GM12872 (cell line): Measurements from ENCODE around the gene ICAM3.

Source experiments
- TF ChIP-seq, protein P1 (sequence below): IDR thresholded peaks from 3 replicates; pipeline ENCODE4 v1.5.1; 2011; ENCODE audit warnings: low read depth, mild to moderate bottlenecking, low read length, moderate library complexity; ENCODE audit not compliant: insufficient read depth

Gene ICAM3

DNA sequence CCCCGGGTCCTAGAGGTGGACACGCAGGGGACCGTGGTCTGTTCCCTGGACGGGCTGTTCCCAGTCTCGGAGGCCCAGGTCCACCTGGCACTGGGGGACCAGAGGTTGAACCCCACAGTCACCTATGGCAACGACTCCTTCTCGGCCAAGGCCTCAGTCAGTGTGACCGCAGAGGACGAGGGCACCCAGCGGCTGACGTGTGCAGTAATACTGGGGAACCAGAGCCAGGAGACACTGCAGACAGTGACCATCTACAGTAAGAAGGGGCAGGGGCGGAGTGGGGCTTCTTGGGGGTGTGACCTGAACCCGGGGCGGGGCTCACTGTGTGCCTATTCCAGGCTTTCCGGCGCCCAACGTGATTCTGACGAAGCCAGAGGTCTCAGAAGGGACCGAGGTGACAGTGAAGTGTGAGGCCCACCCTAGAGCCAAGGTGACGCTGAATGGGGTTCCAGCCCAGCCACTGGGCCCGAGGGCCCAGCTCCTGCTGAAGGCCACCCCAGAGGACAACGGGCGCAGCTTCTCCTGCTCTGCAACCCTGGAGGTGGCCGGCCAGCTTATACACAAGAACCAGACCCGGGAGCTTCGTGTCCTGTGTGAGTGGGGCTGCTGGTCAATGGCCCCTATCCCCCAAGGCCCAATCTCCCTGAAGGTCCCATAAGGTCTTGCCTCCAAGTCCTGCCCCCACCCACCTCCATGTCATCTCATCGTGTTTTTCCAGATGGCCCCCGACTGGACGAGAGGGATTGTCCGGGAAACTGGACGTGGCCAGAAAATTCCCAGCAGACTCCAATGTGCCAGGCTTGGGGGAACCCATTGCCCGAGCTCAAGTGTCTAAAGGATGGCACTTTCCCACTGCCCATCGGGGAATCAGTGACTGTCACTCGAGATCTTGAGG lies 55.1 kb downstream of the ICAM3 start:
- TF ChIP-seq, protein P1, sequence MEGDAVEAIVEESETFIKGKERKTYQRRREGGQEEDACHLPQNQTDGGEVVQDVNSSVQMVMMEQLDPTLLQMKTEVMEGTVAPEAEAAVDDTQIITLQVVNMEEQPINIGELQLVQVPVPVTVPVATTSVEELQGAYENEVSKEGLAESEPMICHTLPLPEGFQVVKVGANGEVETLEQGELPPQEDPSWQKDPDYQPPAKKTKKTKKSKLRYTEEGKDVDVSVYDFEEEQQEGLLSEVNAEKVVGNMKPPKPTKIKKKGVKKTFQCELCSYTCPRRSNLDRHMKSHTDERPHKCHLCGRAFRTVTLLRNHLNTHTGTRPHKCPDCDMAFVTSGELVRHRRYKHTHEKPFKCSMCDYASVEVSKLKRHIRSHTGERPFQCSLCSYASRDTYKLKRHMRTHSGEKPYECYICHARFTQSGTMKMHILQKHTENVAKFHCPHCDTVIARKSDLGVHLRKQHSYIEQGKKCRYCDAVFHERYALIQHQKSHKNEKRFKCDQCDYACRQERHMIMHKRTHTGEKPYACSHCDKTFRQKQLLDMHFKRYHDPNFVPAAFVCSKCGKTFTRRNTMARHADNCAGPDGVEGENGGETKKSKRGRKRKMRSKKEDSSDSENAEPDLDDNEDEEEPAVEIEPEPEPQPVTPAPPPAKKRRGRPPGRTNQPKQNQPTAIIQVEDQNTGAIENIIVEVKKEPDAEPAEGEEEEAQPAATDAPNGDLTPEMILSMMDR, result no peak
